ENCODE data around the gene ROBO2. TPM values are rescaled to one million over a fixed set of nuclear protein-coding genes. Genes with fewer than 3 reads are reported as not detected.

ROBO2 gene
- total RNA-seq, 2 donors from 2014 or later: 2.5 to 2.9 TPM

DNA sequence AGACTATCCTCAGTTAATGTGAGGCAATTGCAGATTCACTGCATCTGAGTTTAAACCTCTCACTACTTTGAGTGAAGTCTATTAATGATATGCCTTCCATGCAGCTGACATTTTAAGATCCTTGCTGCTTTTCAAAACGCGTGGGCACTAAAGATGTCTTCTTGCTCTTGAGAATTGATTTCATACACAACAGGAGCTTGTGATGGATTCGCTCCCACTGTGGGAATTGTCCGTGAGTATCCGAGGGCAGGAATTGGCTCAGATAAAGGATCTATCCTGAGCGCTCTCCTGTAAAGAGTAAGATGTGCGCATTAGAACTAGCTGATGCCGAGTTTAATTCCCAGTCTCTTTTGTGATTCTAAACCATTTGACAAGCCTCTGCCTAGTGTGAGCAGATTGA, 167.9 kb downstream of the ROBO2 start:
- no peak overlapping the region for H3K9ac ChIP-seq (ENCODE audit: extremely low read depth, low read length, poor library complexity, severe bottlenecking)
- Mint-ChIP-seq H3K4me3 (no peak overlapping the region), H3K9me3 (peaks cover 5% of the 10 kb centered on the region), H3K36me3 (ENCODE audit: low read depth) (no peaks in the 10 kb centered on the region), H3K4me1 (no peaks in the 10 kb centered on the region), H3K27me3 (ENCODE audit: insufficient read depth) (no peaks in the 10 kb centered on the region), H3K27ac (no peak overlapping the region)
- H3K27ac ChIP-seq (ENCODE audit: low read depth, low read length): no peak overlapping the region
- no peaks in the 10 kb centered on the region for H3K27me3 ChIP-seq (ENCODE audit: control insufficient read depth, insufficient read depth, low read length, poor library complexity, severe bottlenecking)
- 85 to 89% methylated on average over 5 to 8 of the region's 8 CpGs for WGBS, 2 experiments (ENCODE audit: insufficient coverage in 1 of 2, insufficient read length in 1 of 2)
- H3K36me3 ChIP-seq (ENCODE audit: control insufficient read depth, insufficient read depth, low read length): no peaks in the 10 kb centered on the region
- H3K9me3 ChIP-seq (ENCODE audit: control insufficient read depth, low read length): no peaks in the 10 kb centered on the region
- no peak overlapping the region for H3K4me3 ChIP-seq (ENCODE audit: low read length)
- DNase-seq: no peak
- no peaks in the 10 kb centered on the region for H3K4me1 ChIP-seq (ENCODE audit: control insufficient read depth, insufficient read depth, low read length)
- TF ChIP-seq, protein P1, sequence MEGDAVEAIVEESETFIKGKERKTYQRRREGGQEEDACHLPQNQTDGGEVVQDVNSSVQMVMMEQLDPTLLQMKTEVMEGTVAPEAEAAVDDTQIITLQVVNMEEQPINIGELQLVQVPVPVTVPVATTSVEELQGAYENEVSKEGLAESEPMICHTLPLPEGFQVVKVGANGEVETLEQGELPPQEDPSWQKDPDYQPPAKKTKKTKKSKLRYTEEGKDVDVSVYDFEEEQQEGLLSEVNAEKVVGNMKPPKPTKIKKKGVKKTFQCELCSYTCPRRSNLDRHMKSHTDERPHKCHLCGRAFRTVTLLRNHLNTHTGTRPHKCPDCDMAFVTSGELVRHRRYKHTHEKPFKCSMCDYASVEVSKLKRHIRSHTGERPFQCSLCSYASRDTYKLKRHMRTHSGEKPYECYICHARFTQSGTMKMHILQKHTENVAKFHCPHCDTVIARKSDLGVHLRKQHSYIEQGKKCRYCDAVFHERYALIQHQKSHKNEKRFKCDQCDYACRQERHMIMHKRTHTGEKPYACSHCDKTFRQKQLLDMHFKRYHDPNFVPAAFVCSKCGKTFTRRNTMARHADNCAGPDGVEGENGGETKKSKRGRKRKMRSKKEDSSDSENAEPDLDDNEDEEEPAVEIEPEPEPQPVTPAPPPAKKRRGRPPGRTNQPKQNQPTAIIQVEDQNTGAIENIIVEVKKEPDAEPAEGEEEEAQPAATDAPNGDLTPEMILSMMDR (conservative IDR thresholded peaks at IDR 0.05): no peak

DNA sequence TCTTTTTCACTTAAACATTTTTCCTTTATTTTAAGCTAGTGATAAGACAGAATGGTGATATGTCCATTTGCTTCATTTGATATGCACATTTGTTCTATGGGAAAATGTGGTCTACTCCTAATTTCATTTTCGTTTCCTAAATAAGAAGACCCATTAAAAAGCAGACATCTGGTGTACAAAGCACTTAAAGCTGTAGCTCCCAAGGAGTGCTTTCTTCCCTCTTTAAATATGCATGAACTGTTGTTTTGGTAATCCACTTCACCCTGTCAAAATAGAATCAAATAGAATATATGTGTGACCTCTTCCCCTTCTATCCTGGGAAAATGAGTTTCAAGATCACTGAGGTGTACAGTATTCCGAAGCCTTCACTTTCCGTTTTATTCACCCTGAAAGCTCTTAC, 182.8 kb downstream of the ROBO2 start:
- Mint-ChIP-seq H3K27ac (no peak overlapping the region), H3K4me1 (no peaks in the 10 kb centered on the region), H3K36me3 (ENCODE audit: low read depth) (no peaks in the 10 kb centered on the region), H3K9me3 (no peaks in the 10 kb centered on the region), H3K27me3 (ENCODE audit: insufficient read depth) (no peaks in the 10 kb centered on the region), H3K4me3 (no peak overlapping the region)
- H3K36me3 ChIP-seq (ENCODE audit: control insufficient read depth, insufficient read depth, low read length): no peaks in the 10 kb centered on the region
- no peaks in the 10 kb centered on the region for H3K4me1 ChIP-seq (ENCODE audit: control insufficient read depth, insufficient read depth, low read length)
- 96% methylated on average over 3 of the region's 3 CpGs; no CpG with 5 or more reads in 1 of the 2 experiments for WGBS, 2 experiments (ENCODE audit: insufficient coverage in 1 of 2, insufficient read length in 1 of 2)
- no peaks in the 10 kb centered on the region for H3K9me3 ChIP-seq (ENCODE audit: control insufficient read depth, low read length)
- no peaks in the 10 kb centered on the region for H3K27me3 ChIP-seq (ENCODE audit: control insufficient read depth, insufficient read depth, low read length, poor library complexity, severe bottlenecking)
- TF ChIP-seq, protein P1 (conservative IDR thresholded peaks at IDR 0.05): no peak
- no peak for DNase-seq
- H3K9ac ChIP-seq (ENCODE audit: extremely low read depth, low read length, poor library complexity, severe bottlenecking): no peak overlapping the region
- H3K27ac ChIP-seq (ENCODE audit: low read depth, low read length): no peak overlapping the region
- H3K4me3 ChIP-seq (ENCODE audit: low read length): no peak overlapping the region

DNA sequence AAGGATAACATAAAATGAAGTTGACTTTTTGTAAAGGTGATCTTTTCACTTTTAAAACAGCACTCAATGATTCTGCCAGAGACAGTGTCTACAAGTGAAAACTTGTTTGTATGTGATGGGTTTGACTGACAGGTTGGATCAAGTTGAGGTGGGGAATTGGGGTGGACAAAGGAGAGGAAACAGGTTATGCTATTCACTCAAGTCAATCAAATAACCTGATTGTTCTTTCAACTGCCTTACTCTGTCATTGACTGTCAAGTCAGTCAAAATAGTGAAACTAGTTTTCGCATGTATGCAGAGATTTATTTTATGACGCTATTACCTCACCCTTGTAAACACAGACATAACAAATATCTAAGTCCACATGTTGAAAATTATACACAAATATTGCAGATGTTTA, 187.7 kb downstream of the ROBO2 start:
- WGBS, 2 experiments (ENCODE audit: insufficient coverage in 1 of 2, insufficient read length in 1 of 2): 90% methylated on average over 2 of the region's 2 CpGs; no CpG with 5 or more reads in 1 of the 2 experiments

More for the DNA sequence above, 187.7 kb downstream of the ROBO2 start:
- H3K9ac ChIP-seq (ENCODE audit: extremely low read depth, low read length, poor library complexity, severe bottlenecking): no peak overlapping the region
- H3K27ac Mint-ChIP-seq: no peak overlapping the region
- no peak overlapping the region for H3K4me3 ChIP-seq (ENCODE audit: low read length)
- no peak for DNase-seq
- no peaks in the 10 kb centered on the region for H3K36me3 Mint-ChIP-seq (ENCODE audit: low read depth)
- TF ChIP-seq, protein P1 (conservative IDR thresholded peaks at IDR 0.05): no peak
- no peak overlapping the region for H3K4me3 Mint-ChIP-seq
- H3K9me3 Mint-ChIP-seq: no peaks in the 10 kb centered on the region
- H3K4me1 ChIP-seq (ENCODE audit: control insufficient read depth, insufficient read depth, low read length): no peaks in the 10 kb centered on the region
- no peaks in the 10 kb centered on the region for H3K27me3 ChIP-seq (ENCODE audit: control insufficient read depth, insufficient read depth, low read length, poor library complexity, severe bottlenecking)
- no peaks in the 10 kb centered on the region for H3K4me1 Mint-ChIP-seq
- no peak overlapping the region for H3K27ac ChIP-seq (ENCODE audit: low read depth, low read length)
- H3K27me3 Mint-ChIP-seq (ENCODE audit: insufficient read depth): no peaks in the 10 kb centered on the region
- H3K9me3 ChIP-seq (ENCODE audit: control insufficient read depth, low read length): no peaks in the 10 kb centered on the region
- no peaks in the 10 kb centered on the region for H3K36me3 ChIP-seq (ENCODE audit: control insufficient read depth, insufficient read depth, low read length)
